HG03159 (cell line): ENCODE data around the gene PRR19.

ENCODE experiments used
- ATAC-seq: cut with Tn5 transposase; IDR thresholded peaks from one replicate; pipeline ENCODE4 v1.9.1; 2021; ENCODE audit warnings: mild to moderate bottlenecking, moderate library complexity; ENCODE audit not compliant: unreplicated experiment

The PRR19 gene

GRCh38 chr19:42343344-42344110, 41.6 kb downstream of the PRR19 start:
- ATAC-seq, result no peak

DNA sequence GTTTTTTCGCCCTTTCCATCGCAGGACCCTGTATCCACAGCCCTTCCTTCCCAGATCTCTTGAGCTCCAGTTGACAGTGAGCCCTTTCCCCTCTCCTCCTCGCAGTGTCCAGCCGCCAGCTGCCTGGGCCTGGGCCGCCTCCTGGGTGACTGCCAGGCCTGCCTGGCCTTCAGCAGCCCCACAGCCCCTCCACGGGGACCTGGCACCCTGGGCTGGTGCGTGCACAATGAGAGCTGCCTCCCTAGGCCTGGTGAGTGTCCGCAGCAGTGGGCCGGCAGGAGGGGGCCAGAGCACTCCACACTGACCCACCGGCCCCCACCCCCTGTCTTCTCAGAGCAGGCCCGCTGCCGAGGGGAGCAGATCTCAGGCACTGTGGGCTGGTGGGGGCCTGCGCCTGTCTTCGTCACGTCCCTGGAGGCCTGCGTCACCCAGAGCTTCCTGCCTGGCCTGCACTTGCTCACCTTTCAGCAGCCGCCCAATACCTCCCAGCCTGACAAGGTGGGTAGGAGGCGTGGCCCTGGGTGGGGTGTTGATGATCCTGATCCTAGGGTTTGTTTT, 42.5 kb downstream of the PRR19 start:
- no peak for ATAC-seq

DNA sequence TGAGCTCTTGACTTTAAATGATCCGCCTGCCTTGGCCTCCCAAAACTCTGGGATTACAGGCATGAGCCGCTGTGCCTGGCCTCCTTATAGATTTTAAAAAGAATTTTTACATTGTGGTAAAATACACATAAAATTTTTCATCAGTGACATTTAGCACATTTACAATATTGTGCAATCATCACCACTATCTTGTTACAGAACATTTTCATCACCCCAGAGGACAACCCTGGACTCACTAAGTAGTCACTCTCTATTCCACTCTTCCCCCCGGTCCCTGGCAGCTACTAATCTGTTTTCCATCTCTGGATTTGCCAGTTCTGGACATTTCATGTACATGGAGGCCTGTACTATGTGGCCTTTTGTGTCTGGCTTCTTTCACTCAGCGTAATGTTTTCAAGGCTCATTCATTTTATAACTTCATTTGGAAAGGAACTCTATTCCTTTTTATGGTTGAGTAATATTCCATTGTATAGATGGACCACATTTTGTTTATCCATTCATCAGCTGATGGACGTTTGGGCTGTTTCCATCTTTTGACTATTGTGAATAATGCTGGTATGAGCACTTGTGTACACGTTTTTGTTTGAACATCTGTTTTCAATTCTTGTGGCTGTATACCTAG, 43.4 kb downstream of the PRR19 start:
- no peak for ATAC-seq

- no peak for ATAC-seq
These were observed 46.3 kb downstream of the PRR19 start for GRCh38 chr19:42348211-42348610.

GRCh38 chr19:42349378-42350107, 47.6 kb downstream of the PRR19 start:
- no peak for ATAC-seq

GRCh38 chr19:42350417-42350816, 48.5 kb downstream of the PRR19 start:
- no peak for ATAC-seq

DNA sequence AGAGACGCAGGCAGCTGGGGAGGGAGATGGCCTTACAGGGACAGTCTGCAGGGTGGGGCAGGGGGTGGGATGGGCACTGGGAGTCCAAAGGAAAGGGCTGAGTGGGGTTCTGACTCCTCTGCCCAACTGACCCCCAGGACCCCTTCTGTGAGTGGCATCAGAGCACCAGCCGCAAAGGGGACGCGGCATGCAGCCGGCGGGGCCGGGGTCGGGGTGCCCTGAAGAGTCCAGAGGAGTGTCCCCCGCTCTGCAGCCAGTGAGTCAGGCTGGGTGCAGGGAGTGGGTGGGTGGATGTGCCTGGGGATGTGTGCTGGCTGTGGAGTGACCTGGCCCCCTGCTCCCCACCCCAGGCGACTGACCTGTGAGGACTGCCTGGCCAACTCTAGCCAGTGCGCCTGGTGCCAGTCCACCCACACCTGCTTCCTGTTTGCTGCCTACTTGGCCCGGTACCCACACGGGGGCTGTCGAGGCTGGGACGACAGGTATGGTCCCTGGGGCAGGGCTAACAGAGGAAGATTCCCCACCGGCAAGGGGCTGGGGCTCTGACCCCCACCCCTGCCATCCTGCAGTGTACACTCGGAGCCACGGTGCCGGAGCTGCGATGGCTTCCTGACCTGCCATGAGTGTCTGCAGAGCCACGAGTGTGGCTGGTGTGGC, 49.3 kb downstream of the PRR19 start:
- no peak for ATAC-seq

GRCh38 chr19:42352301-42353259, 50.6 kb downstream of the PRR19 start:
- no peak for ATAC-seq

DNA sequence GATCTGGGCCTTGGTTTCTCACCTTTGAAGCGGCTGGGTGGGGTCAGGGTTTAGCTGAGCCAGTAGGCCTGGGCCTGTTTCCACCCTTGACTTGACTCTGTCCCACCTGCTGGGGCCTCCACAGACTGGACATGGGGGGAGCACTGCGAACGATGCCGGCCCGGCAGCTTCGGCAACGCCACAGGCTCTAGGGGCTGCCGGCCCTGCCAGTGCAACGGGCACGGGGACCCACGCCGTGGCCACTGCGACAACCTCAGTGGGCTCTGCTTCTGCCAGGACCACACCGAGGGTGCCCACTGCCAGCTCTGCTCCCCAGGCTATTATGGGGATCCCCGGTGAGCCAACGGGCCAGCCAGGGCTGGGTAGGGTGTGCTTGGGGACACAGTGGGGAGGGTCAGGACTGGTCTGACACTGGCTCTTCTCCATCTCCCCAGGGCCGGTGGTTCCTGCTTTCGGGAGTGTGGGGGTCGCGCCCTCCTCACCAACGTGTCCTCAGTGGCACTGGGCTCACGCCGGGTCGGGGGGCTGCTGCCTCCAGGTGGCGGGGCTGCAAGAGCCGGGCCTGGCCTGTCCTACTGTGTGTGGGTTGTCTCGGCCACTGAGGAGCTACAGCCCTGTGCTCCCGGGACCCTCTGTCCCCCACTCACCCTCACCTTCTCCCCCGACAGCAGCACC, 51.5 kb downstream of the PRR19 start:
- no peak for ATAC-seq

- ATAC-seq, result no peak
These were observed 54.0 kb downstream of the PRR19 start for GRCh38 chr19:42355896-42356295.

- ATAC-seq, result no peak
These were observed 54.8 kb downstream of the PRR19 start for GRCh38 chr19:42356686-42357085.

DNA sequence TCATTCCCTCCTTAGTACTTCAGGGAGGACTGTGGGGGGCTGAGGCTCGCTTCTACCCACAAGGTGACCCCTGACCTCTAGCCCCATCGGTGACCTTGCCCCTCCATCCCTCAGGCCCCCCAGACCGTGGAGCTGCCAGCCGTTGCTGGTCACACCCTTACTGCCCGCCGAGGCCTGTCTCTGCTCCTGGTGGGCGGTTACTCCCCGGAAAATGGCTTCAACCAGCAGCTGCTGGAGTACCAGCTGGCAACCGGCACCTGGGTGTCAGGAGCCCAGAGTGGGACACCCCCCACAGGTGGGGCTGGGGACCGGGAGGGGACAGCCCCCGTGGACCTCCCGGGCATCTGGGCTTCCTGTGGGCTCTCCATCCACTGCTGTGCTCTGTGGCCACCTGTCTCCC, 55.4 kb downstream of the PRR19 start:
- no peak for ATAC-seq
